GM23248 (cell line): ENCODE measurements around the gene SCO2. TPM values are rescaled to one million over a fixed set of nuclear protein-coding genes. Genes with fewer than 3 reads are reported as not detected.
A peak's percentile ranks its signal among the peaks of the same experiment; 100 is the strongest.

Experiments
- DNase-seq: peaks from one replicate; pipeline ENCODE4 v3.0.0-alpha.2; 2015
- H2AFZ ChIP-seq: fragments of 200-600 bp; sonication (generic); 2 replicates; pipeline ENCODE4 v1.6.1; 2016; ENCODE audit warnings: antibody characterized with exemption
- H3F3A ChIP-seq: fragments of 200-600 bp; sonication (generic); 2 replicates; pipeline ENCODE4 v1.6.1; 2016; ENCODE audit warnings: mild to moderate bottlenecking, antibody characterized with exemption, mixed run types; ENCODE audit not compliant: insufficient read depth
- H3K27ac ChIP-seq: fragments of 200-600 bp; sonication (generic); 2 replicates; pipeline ENCODE4 v1.5.1; 2016; ENCODE audit warnings: mild to moderate bottlenecking
- H3K27me3 ChIP-seq: fragments of 200-600 bp; sonication (generic); replicated peaks from 2 replicates; pipeline ENCODE4 v1.6.1; 2016; ENCODE audit warnings: mild to moderate bottlenecking; ENCODE audit not compliant: insufficient read depth
- H3K36me3 ChIP-seq: fragments of 200-600 bp; sonication (generic); 2 replicates; pipeline ENCODE4 v1.6.1; 2016; ENCODE audit warnings: low read depth, mild to moderate bottlenecking
- H3K4me1 ChIP-seq: fragments of 200-600 bp; sonication (generic); 2 replicates; pipeline ENCODE4 v1.6.1; 2016; ENCODE audit warnings: mild to moderate bottlenecking; ENCODE audit not compliant: insufficient read depth
- H3K4me2 ChIP-seq: fragments of 200-600 bp; sonication (generic); one replicate; pipeline ENCODE4 v1.6.1; 2016; ENCODE audit warnings: mild to moderate bottlenecking; ENCODE audit not compliant: unreplicated experiment
- H3K4me3 ChIP-seq: fragments of 200-600 bp; sonication (generic); 2 replicates; pipeline ENCODE4 v1.5.1; 2016; ENCODE audit warnings: mild to moderate bottlenecking
- H3K79me2 ChIP-seq: fragments of 200-600 bp; sonication (generic); 2 replicates; pipeline ENCODE4 v1.6.1; 2016; ENCODE audit warnings: mild to moderate bottlenecking; ENCODE audit not compliant: insufficient read depth
- H3K9ac ChIP-seq: fragments of 200-600 bp; sonication (generic); 2 replicates; pipeline ENCODE4 v1.6.1; 2016; ENCODE audit warnings: mild to moderate bottlenecking
- H3K9me2 ChIP-seq: fragments of 200-600 bp; sonication (generic); 2 replicates; pipeline ENCODE4 v1.6.1; 2016; ENCODE audit warnings: mixed run types, mild to moderate bottlenecking, moderate library complexity; ENCODE audit not compliant: insufficient read depth
- H3K9me3 ChIP-seq: fragments of 200-600 bp; sonication (generic); one replicate; pipeline ENCODE4 v1.6.1; 2017; ENCODE audit warnings: low read depth
- H4K20me1 ChIP-seq: fragments of 200-600 bp; sonication (generic); 2 replicates; pipeline ENCODE4 v1.6.0; 2016; ENCODE audit not compliant: insufficient read depth
- EZH2 ChIP-seq: fragments of 200-600 bp; sonication (generic); IDR thresholded peaks from 2 replicates; pipeline ENCODE4 v1.6.1; 2018; ENCODE audit warnings: antibody characterized with exemption, mild to moderate bottlenecking; ENCODE audit not compliant: insufficient read depth, poor library complexity, severe bottlenecking
- EZH2phosphoT487 ChIP-seq: fragments of 200-600 bp; sonication (generic); IDR thresholded peaks from 2 replicates; pipeline ENCODE4 v1.6.1; 2018; ENCODE audit warnings: antibody characterized with exemption, moderate library complexity, mild to moderate bottlenecking, low read depth; ENCODE audit not compliant: insufficient read depth
- WGBS, 2 experiments: methylation state at CpG; one replicate each; pipeline ENCODE4 v1.1.6; 2015 to 2017; ENCODE audit warnings: low lambda C conversion rate in 2 of 2, low coverage in 1 of 2; ENCODE audit errors: missing lambda C conversion rate in 2 of 2; 5-methylcytosine and 5-hydroxymethylcytosine counted together
- in situ Hi-C: fragments of 300-500 bp; cut with MboI; formaldehyde crosslinking; loops from 2 replicates; pipeline ENCODE4 v1.15.0; 2020
- polyA plus RNA-seq: library from polyadenylated mRNA; unstranded; fragments of >200 nt; fragmentation: Nextera tagmentation; extraction: Ambion mirVana; gene quantifications from 2 replicates; pipeline ENCODE4 v1.2.1, GENCODE V29; 2016
- total RNA-seq: library from RNA; depleted of rRNA; stranded (reverse); fragments of >200 nt; shearing (Covaris generic); gene quantifications from 2 replicates; pipeline ENCODE4 v1.2.3, GENCODE V29; 2014

Gene SCO2
- total and polyA plus RNA-seq, 2 experiments from 2014 or later = 8.4 to 11.0 TPM

DNA sequence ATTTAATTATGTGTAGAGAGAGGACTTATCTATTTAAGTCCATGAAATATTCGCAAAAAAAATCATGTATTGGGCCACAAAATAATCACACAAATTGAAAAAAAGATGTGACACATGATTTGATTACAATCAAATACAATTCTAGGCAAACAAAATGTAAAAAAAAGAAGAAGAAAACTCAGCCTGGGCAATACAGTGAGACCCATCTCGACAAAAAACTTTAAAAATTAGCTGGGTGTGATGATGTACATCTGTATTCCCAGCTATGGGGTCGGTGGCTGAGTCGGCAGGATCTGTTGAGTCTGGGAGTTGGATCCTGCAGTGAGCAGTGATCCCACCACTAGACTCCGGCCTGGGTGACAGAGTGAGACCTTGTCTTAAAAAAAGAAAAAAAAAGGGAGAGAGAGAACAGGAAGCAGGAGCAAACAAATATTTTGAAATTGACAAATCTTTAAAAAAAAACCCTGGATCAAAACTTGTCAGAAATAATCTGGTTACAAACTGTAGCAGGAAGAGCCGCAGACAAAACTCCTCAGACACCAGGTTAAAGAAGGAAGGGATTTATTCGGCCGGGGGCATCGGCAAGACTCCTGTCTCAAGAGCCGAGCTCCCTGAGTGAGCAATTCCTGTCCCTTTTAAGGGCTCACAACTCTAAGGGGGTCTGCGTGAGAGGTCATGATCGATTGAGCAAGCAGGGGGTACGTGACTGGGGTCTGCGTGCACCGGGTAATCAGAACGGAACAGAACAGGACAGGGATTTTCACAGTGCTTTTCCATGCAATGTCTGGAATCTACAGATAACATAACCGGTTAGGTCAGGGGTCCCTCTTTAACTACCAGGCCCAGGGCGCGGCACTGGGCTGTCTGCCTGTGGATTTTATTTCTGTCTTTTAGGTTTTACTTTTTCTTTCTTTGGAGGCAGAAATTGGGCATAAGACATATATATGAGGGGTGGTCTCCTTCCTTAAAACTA is 7.7 kb upstream of the SCO2 start:
- Histone ChIP-seq H3K4me2 (no peak overlapping the region), H3K9me2 (no peaks in the 10 kb centered on the region), H3K27ac (peak overlapping the region; percentile 55; the same call in 1 of the 2 replicates), H3K9me3 (no peaks in the 10 kb centered on the region), H3K4me1 (peaks cover 3% of the 10 kb centered on the region; the same call in 1 of the 2 replicates), H3K36me3 (no peaks in the 10 kb centered on the region), H3K9ac (peak overlapping the region; percentile 95), H3K79me2 (no peaks in the 10 kb centered on the region), H4K20me1 (no peaks in the 10 kb centered on the region), H3K27me3 (no peaks in the 10 kb centered on the region), H3K4me3 (no peak overlapping the region), H3F3A (peaks cover 18% of the 10 kb centered on the region), H2AFZ (no peak overlapping the region)
- no peak for DNase-seq
- in situ Hi-C loops = no loop called here
- 81 to 83% methylated on average over 19 of the region's 19 CpGs for WGBS, 2 experiments
- no peak for TF ChIP-seq EZH2
- TF ChIP-seq EZH2phosphoT487 = no peak

DNA sequence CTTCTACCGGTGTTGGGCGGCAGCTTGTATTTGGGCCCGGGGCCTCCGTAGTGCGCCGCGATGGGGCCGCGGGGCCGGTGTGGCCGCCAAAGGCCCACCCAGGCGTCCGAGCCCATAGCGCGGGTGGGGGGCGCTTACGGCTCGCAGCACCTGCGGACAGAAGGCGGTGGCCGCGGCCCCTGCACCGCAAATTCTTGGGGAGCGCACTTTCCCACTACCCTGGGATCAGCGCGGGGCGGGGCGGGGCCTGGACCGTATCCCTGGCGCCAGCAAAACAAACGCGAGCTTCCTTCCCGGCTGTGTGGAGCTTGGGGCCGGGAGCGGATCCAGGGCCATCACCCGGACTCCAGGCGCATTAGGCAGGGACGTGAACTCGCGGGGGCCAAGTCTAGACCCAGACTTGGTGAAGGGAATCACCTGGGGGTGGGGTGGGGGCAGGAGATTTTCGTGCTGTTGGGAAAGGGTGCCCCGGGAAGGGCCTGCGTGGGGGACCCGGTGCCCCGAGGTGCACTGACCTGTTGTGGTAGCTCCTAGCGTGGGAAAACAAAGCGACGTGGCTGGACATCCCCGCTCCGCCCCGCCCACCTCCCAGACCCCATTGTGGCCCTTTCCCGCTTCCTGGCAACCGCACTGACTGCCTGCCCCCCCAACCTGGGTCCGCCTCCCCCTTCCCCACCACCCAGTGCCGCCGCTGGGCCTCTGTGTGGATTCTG is 6.7 kb upstream of the SCO2 start:
- Histone ChIP-seq H4K20me1 (no peaks in the 10 kb centered on the region), H3K36me3 (no peaks in the 10 kb centered on the region), H3K27me3 (no peaks in the 10 kb centered on the region), H3K9ac (peak overlapping the region; percentile 95), H3K79me2 (no peaks in the 10 kb centered on the region), H3K4me2 (peak overlapping the region; percentile 81), H3K27ac (peak overlapping the region; percentile 55), H3K4me3 (peak overlapping the region; percentile 81), H3F3A (peaks cover 21% of the 10 kb centered on the region), H3K9me2 (no peaks in the 10 kb centered on the region), H3K9me3 (no peaks in the 10 kb centered on the region), H3K4me1 (no peaks in the 10 kb centered on the region), H2AFZ (peak overlapping the region; percentile 54)
- peak; percentile 88 for DNase-seq
- in situ Hi-C loops = no loop called here
- WGBS, 2 experiments = 6 to 10% methylated on average over 45 to 56 of the region's 56 CpGs
- TF ChIP-seq EZH2phosphoT487 = no peak
- no peak for TF ChIP-seq EZH2

DNA sequence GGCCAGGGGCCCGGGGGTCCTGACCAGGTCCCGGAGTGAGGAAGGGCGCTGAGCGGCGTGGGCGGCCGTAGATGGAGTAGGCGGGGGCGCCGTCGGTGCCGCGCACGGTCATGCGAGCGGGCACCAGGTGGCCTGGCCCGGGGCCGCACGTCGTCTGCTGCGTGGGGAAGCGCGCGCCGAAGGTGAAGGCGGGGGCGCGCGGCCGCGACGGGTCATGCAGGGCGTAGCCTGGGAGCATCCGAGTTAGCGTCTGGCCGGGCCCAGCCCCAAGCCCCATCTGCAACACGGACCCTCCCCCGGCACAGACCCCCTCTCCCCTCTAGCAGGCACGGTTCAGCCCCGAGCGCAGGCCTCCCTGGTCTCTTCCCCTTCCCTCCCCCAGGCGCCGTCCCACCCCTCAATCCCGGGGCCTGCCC is 6.2 kb upstream of the SCO2 start:
- 2 to 5% methylated on average over 16 to 24 of the region's 44 CpGs for WGBS, 2 experiments
- Histone ChIP-seq H3K9me2 (no peaks in the 10 kb centered on the region), H2AFZ (peak overlapping the region; percentile 54), H3K4me1 (no peaks in the 10 kb centered on the region), H3K4me2 (peak overlapping the region; percentile 81), H3K79me2 (no peaks in the 10 kb centered on the region), H3K27me3 (no peaks in the 10 kb centered on the region), H3K9ac (peak overlapping the region; percentile 95), H3K9me3 (no peaks in the 10 kb centered on the region), H3F3A (peaks cover 21% of the 10 kb centered on the region), H4K20me1 (no peaks in the 10 kb centered on the region), H3K4me3 (peak overlapping the region; percentile 81), H3K27ac (peak overlapping the region; percentile 55), H3K36me3 (no peaks in the 10 kb centered on the region)
- TF ChIP-seq EZH2 (no peak), EZH2phosphoT487 (no peak)
- in situ Hi-C loops = no loop called here
- peak; percentile 71 for DNase-seq

DNA sequence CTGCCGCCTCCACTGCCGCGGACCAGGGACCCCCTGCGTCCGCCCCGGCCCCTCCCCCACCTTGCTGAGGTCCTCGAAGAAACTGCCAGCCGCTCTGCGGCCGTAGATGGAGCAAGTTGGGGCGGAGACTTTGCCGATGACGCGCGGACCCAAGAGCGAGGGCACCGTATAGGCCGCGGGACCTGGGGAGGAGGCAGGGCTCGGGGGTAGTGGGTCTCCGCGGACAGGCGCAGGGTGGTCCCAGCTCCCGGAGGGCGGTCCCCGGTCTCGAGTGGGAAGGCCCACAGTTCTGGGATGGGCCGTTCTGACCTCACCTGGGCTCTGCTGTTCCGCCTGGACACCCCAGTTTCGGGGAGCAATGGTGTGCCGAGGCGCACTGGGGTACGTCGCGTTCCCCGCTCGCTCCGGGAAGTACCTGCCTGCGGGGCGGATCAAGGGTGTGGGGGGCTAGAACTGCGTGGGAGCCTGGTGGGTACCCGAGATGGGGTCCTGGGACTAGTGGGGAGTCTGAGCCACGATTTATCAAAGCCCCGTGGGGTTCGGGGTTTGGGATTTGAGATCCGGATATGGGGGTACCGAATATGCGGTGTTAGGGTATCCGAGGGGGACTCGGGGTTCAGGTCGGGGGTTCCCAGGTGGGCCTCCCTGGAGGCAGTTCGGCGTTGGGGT is 5.6 kb upstream of the SCO2 start:
- H3K4me3 ChIP-seq = peak overlapping the region; percentile 81
- H3K4me2 ChIP-seq = peak overlapping the region; percentile 81
- no peaks in the 10 kb centered on the region for H3K79me2 ChIP-seq
- no peaks in the 10 kb centered on the region for H3K4me1 ChIP-seq
- H3K27ac ChIP-seq = peak overlapping the region; percentile 55
- H3K36me3 ChIP-seq = no peaks in the 10 kb centered on the region
- peak overlapping the region; percentile 95 for H3K9ac ChIP-seq
- no peaks in the 10 kb centered on the region for H3K9me3 ChIP-seq
- TF ChIP-seq EZH2 (no peak), EZH2phosphoT487 (no peak)
- H3F3A ChIP-seq = peaks cover 21% of the 10 kb centered on the region
- H2AFZ ChIP-seq = peak overlapping the region; percentile 54
- WGBS, 2 experiments = 8 to 10% methylated on average over 33 to 46 of the region's 53 CpGs
- H3K9me2 ChIP-seq = no peaks in the 10 kb centered on the region
- H4K20me1 ChIP-seq = no peaks in the 10 kb centered on the region
- H3K27me3 ChIP-seq = no peaks in the 10 kb centered on the region
- in situ Hi-C loops = no loop called here
- DNase-seq = peak; percentile 94
